HL-60 (cell line): ENCODE data around the gene GLRA3.

Experiments used
- DNase-seq, 2 experiments: peaks; one replicate each; pipeline ENCODE4 v3.0.0-alpha.2; 2010 to 2020; ENCODE audit warnings: low read depth in 1 of 2, low spot score in 1 of 2
- H3K27ac ChIP-seq: fragments of 250-450 bp; sonication (Bioruptor Pico); replicated peaks from 2 replicates; pipeline ENCODE4 v1.5.1; 2020; ENCODE audit warnings: mild to moderate bottlenecking, moderate library complexity
- H3K27me3 ChIP-seq: fragments of 250-450 bp; sonication (Bioruptor Pico); 2 replicates; pipeline ENCODE4 v1.5.1; 2021; ENCODE audit warnings: mild to moderate bottlenecking, moderate library complexity; ENCODE audit not compliant: insufficient read depth, poor library complexity, severe bottlenecking
- H3K4me3 ChIP-seq: replicated peaks from 2 replicates; pipeline ENCODE4 v1.5.1; 2011; ENCODE audit warnings: mild to moderate bottlenecking, control low read depth, low read length; ENCODE audit not compliant: insufficient read depth
- GABPA ChIP-seq: IDR thresholded peaks from 2 replicates; pipeline ENCODE4 v1.6.1; 2012; ENCODE audit warnings: low read depth
- POLR2AphosphoS5 ChIP-seq: IDR thresholded peaks from 2 replicates; pipeline ENCODE4 v1.6.1; 2012; ENCODE audit warnings: low read depth
- SPI1 ChIP-seq: IDR thresholded peaks from 2 replicates; pipeline ENCODE4 v1.6.1; 2012; ENCODE audit warnings: low read depth, mild to moderate bottlenecking, borderline replicate concordance
- TF ChIP-seq, protein P1 (sequence below): IDR thresholded peaks from 2 replicates; pipeline ENCODE4 v1.6.1; 2012; ENCODE audit warnings: low read depth; ENCODE audit not compliant: insufficient replicate concordance
- TF ChIP-seq, protein P2 (sequence below): IDR thresholded peaks from one replicate; pipeline ENCODE4 v1.5.1; 2011; ENCODE audit warnings: low read length, control low read depth, inconsistent platforms; ENCODE audit not compliant: insufficient read depth

GLRA3 gene

DNA sequence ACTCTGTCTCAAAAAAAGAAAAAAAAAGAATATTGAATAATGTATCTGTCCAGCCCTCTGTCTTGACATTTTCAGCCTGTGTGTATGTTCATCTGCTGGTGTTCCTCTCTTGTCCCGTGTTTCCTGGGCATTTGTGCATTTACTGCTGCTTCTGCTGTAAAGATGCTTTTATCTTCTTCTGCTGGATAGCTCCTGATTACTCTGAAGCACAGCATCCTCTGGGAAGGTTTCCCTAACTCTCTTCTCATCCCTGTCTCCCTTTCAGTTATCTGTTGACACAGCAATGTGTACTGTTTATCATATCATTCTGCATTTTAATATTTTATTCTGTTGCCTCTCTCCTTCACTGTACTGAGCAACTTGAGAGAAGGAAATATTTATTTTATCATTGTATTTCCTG is 232.5 kb downstream of the GLRA3 start:
- no peak overlapping the region for H3K4me3 ChIP-seq
- DNase-seq, result no peak
- H3K27ac ChIP-seq, result no peak overlapping the region
- TF ChIP-seq, protein P1, sequence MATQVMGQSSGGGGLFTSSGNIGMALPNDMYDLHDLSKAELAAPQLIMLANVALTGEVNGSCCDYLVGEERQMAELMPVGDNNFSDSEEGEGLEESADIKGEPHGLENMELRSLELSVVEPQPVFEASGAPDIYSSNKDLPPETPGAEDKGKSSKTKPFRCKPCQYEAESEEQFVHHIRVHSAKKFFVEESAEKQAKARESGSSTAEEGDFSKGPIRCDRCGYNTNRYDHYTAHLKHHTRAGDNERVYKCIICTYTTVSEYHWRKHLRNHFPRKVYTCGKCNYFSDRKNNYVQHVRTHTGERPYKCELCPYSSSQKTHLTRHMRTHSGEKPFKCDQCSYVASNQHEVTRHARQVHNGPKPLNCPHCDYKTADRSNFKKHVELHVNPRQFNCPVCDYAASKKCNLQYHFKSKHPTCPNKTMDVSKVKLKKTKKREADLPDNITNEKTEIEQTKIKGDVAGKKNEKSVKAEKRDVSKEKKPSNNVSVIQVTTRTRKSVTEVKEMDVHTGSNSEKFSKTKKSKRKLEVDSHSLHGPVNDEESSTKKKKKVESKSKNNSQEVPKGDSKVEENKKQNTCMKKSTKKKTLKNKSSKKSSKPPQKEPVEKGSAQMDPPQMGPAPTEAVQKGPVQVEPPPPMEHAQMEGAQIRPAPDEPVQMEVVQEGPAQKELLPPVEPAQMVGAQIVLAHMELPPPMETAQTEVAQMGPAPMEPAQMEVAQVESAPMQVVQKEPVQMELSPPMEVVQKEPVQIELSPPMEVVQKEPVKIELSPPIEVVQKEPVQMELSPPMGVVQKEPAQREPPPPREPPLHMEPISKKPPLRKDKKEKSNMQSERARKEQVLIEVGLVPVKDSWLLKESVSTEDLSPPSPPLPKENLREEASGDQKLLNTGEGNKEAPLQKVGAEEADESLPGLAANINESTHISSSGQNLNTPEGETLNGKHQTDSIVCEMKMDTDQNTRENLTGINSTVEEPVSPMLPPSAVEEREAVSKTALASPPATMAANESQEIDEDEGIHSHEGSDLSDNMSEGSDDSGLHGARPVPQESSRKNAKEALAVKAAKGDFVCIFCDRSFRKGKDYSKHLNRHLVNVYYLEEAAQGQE, result peak; percentile 30
- no peak for TF ChIP-seq GABPA
- no peak for TF ChIP-seq SPI1
- no peak for TF ChIP-seq POLR2AphosphoS5
- TF ChIP-seq, protein P2, sequence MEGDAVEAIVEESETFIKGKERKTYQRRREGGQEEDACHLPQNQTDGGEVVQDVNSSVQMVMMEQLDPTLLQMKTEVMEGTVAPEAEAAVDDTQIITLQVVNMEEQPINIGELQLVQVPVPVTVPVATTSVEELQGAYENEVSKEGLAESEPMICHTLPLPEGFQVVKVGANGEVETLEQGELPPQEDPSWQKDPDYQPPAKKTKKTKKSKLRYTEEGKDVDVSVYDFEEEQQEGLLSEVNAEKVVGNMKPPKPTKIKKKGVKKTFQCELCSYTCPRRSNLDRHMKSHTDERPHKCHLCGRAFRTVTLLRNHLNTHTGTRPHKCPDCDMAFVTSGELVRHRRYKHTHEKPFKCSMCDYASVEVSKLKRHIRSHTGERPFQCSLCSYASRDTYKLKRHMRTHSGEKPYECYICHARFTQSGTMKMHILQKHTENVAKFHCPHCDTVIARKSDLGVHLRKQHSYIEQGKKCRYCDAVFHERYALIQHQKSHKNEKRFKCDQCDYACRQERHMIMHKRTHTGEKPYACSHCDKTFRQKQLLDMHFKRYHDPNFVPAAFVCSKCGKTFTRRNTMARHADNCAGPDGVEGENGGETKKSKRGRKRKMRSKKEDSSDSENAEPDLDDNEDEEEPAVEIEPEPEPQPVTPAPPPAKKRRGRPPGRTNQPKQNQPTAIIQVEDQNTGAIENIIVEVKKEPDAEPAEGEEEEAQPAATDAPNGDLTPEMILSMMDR, result no peak
- H3K27me3 ChIP-seq, result no peaks in the 10 kb centered on the region

DNA sequence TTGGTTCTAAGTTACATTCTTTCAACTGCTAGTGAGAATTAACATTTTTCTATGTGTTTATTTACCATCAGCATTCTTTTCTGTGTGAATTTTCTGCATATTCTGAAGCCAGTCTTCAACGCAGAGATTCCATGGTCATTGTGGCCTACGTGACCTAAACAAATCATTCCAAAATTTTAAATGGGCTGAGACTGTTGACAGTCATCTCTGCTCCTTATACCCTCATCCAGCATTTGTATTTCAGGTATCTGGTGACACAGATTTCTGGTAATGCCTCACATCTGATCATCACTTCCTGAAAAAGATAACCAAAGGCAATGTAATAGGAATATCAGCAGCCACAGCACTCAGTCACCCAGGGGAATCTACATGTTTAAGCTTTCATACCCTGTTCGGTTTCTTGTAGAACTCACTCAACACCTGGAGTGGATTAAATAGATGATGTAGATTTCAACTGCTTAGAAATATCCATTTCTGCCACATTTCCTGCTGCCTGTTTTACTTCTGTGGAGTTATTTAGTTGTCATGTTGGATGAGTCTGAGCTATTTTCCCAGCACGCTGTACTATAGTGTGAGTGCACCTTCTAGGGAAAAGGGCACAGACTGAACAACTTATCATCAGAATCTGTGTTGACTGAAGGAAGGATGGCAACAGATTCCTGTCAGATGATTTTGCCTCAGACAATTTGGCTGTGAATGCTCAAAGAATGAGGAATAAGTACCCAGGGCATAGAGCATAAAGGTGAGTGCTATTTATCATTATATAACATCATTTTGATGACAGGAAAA is 233.7 kb downstream of the GLRA3 start:
- H3K27me3 ChIP-seq, result no peaks in the 10 kb centered on the region
- H3K4me3 ChIP-seq, result no peak overlapping the region
- DNase-seq, result no peak
- TF ChIP-seq POLR2AphosphoS5 (no peak), GABPA (no peak), SPI1 (no peak)
- TF ChIP-seq, protein P1, result no peak
- TF ChIP-seq, protein P2, result no peak
- H3K27ac ChIP-seq, result no peak overlapping the region

DNA sequence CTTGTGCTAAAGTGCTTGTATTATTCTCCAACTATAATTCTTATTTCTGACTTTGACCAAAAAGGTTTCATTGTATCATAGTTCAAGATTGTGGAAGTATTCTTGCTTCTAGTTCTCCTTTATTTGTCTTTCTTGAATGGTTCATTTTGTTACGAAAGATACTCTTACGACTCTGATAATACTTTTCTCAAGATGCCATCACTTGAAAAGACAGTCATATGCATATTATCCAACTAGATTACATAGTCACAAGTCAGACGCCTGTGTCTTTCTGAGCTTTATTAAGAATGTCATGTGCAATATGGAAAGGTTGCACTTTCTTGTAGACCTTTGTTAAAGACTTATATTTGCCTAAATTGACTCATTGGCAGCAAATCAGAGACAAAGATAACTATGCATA is 235.3 kb downstream of the GLRA3 start:
- DNase-seq, result no peak
- H3K27me3 ChIP-seq, result no peaks in the 10 kb centered on the region
- no peak overlapping the region for H3K4me3 ChIP-seq
- TF ChIP-seq, protein P2, result no peak
- no peak for TF ChIP-seq POLR2AphosphoS5
- TF ChIP-seq, protein P1, result no peak
- no peak for TF ChIP-seq GABPA
- TF ChIP-seq SPI1, result no peak
- H3K27ac ChIP-seq, result peak overlapping the region; percentile 55
